Neural cell (in vitro differentiated cells): ENCODE data around the gene OVAAL.

Experiments
- CTCF ChIP-seq: fragments of 450-650 bp; IDR thresholded peaks from 2 replicates; pipeline ENCODE4 v1.5.1; 2014; ENCODE audit warnings: antibody characterized with exemption, mild to moderate bottlenecking, moderate library complexity; ENCODE audit not compliant: poor library complexity, severe bottlenecking
- EZH2 ChIP-seq: fragments of 200-600, 300-800 bp; shearing (Covaris generic), sonication (generic); IDR thresholded peaks from 2 replicates; pipeline ENCODE4 v1.6.1; 2014; ENCODE audit warnings: antibody characterized with exemption, low read length, borderline replicate concordance, mild to moderate bottlenecking; ENCODE audit not compliant: insufficient read depth, poor library complexity, severe bottlenecking
- POLR2AphosphoS5 ChIP-seq: IDR thresholded peaks from 2 replicates; pipeline ENCODE4 v1.6.1; 2012
- SMC3 ChIP-seq: fragments of 450-650 bp; conservative IDR thresholded peaks from 2 replicates; pipeline ENCODE4 v1.6.1; 2014; ENCODE audit warnings: antibody characterized with exemption, mild to moderate bottlenecking, moderate library complexity; ENCODE audit not compliant: poor library complexity
- TAF1 ChIP-seq: IDR thresholded peaks from 2 replicates; pipeline ENCODE4 v1.6.1; 2012; ENCODE audit warnings: low read depth

GRCh38 chr1:180585994-180586359, 27.2 kb downstream of the OVAAL start:
- TF ChIP-seq CTCF (no peak), POLR2AphosphoS5 (no peak), EZH2 (no peak), TAF1 (no peak), SMC3 (no peak)
